CD14-positive monocyte (primary cell): Measurements from ENCODE around the gene PSEN1. TPM values are rescaled to one million over a fixed set of nuclear protein-coding genes. Genes with fewer than 3 reads are reported as not detected.

Source experiments
- DNase-seq, 3 donors: peaks; one replicate each; pipeline ENCODE4 v3.0.0-alpha.2; 2011 to 2022
- H2AFZ ChIP-seq: 2 replicates; pipeline ENCODE4 v1.6.0; 2012; ENCODE audit warnings: mild to moderate bottlenecking, low read depth, low read length, inconsistent platforms; ENCODE audit not compliant: insufficient read depth, poor library complexity, severe bottlenecking
- H3K27ac ChIP-seq, 2 donors: 1 replicate in 1 of 2; 2 replicates in 1 of 2; pipeline ENCODE4 v1.5.1; 2012 to 2013; ENCODE audit warnings: low read length in 2 of 2, control low read depth in 1 of 2, inconsistent platforms in 1 of 2, low read depth in 1 of 2, mild to moderate bottlenecking in 1 of 2
- H3K27me3 ChIP-seq, 2 donors: one replicate each; pipeline versions ENCODE4 v1.6.0 to v1.6.1; 2011 to 2013; ENCODE audit warnings: low read length in 2 of 2; ENCODE audit not compliant: control insufficient read depth in 2 of 2, insufficient read depth in 2 of 2
- H3K36me3 ChIP-seq, 2 donors: replicated peaks in 1 of 2; 1 replicate in 1 of 2; 2 replicates in 1 of 2; pipeline versions ENCODE4 v1.5.1 to v1.6.1; 2012 to 2013; ENCODE audit warnings: low read length in 2 of 2, control low read depth in 1 of 2, inconsistent platforms in 1 of 2, mild to moderate bottlenecking in 1 of 2; ENCODE audit not compliant: insufficient read depth in 2 of 2, control insufficient read depth in 1 of 2
- H3K4me1 ChIP-seq, 2 donors: 1 replicate in 1 of 2; 2 replicates in 1 of 2; pipeline versions ENCODE4 v1.5.1 to v1.6.1; 2012 to 2013; ENCODE audit warnings: low read length in 2 of 2, control low read depth in 1 of 2, inconsistent platforms in 1 of 2, mild to moderate bottlenecking in 1 of 2, moderate library complexity in 1 of 2; ENCODE audit not compliant: insufficient read depth in 2 of 2, control insufficient read depth in 1 of 2
- H3K4me2 ChIP-seq: replicated peaks from 2 replicates; pipeline ENCODE3; 2012; ENCODE audit warnings: low read length, moderate library complexity, mild to moderate bottlenecking; ENCODE audit not compliant: poor library complexity, severe bottlenecking; ENCODE audit errors: extremely low read depth
- H3K4me3 ChIP-seq, 3 experiments: fragments of 200-600 bp in 1 of 3; sonication (generic) in 1 of 3; replicated peaks in 1 of 3; 1 replicate in 2 of 3; 2 replicates in 1 of 3; pipeline ENCODE4 v1.5.1; 2011 to 2013; ENCODE audit warnings: low read length in 3 of 3, mild to moderate bottlenecking in 3 of 3, control low read depth in 2 of 3, low read depth in 2 of 3, inconsistent platforms in 1 of 3, moderate library complexity in 1 of 3
- H3K79me2 ChIP-seq: 2 replicates; pipeline ENCODE4 v1.6.0; 2012; ENCODE audit warnings: mild to moderate bottlenecking, control low read depth, inconsistent platforms, low read length, moderate library complexity; ENCODE audit not compliant: insufficient read depth
- H3K9ac ChIP-seq: 2 replicates; pipeline ENCODE4 v1.6.0; 2017; ENCODE audit warnings: low read length, mild to moderate bottlenecking; ENCODE audit not compliant: insufficient read depth, poor library complexity, severe bottlenecking
- H3K9me3 ChIP-seq, 2 donors: replicated peaks in 1 of 2; 1 replicate in 1 of 2; 2 replicates in 1 of 2; pipeline versions ENCODE4 v1.5.1 to v1.6.1; 2012 to 2013; ENCODE audit warnings: low read length in 2 of 2, control low read depth in 1 of 2; ENCODE audit not compliant: control insufficient read depth in 1 of 2, insufficient read depth in 1 of 2
- H4K20me1 ChIP-seq: 2 replicates; pipeline ENCODE4 v1.6.0; 2012; ENCODE audit warnings: mild to moderate bottlenecking, low read length, control low read depth, moderate library complexity; ENCODE audit not compliant: insufficient read depth
- H3K27ac Mint-ChIP-seq, 7 donors: one replicate each; pipeline ENCODE4 v1.8.0; 2020; ENCODE audit warnings: mild to moderate bottlenecking in 7 of 7, mixed read lengths in 7 of 7, moderate library complexity in 6 of 7, inconsistent platforms in 2 of 7
- H3K27me3 Mint-ChIP-seq, 3 donors: one replicate each; pipeline ENCODE4 v1.8.0; 2021 to 2022; ENCODE audit warnings: low read depth in 3 of 3, mild to moderate bottlenecking in 3 of 3, mixed read lengths in 3 of 3, moderate library complexity in 3 of 3, inconsistent platforms in 1 of 3
- H3K36me3 Mint-ChIP-seq, 2 donors: one replicate each; pipeline ENCODE4 v1.8.0; 2020; ENCODE audit warnings: mixed read lengths in 2 of 2, inconsistent platforms in 1 of 2, mild to moderate bottlenecking in 1 of 2
- H3K4me1 Mint-ChIP-seq: one replicate; pipeline ENCODE4 v1.8.0; 2020; ENCODE audit warnings: mild to moderate bottlenecking, mixed read lengths
- H3K4me3 Mint-ChIP-seq, 2 donors: one replicate each; pipeline ENCODE4 v1.8.0; 2020; ENCODE audit warnings: mild to moderate bottlenecking in 2 of 2, mixed read lengths in 2 of 2, moderate library complexity in 1 of 2
- H3K9me3 Mint-ChIP-seq, 7 donors: one replicate each; pipeline ENCODE4 v1.8.0; 2020 to 2022; ENCODE audit warnings: mixed read lengths in 7 of 7, mild to moderate bottlenecking in 6 of 7, moderate library complexity in 6 of 7, inconsistent platforms in 2 of 7
- WGBS: methylation state at CpG from one replicate; pipeline ENCODE4 v1.1.5; 2013; ENCODE audit warnings: missing lambda C conversion rate; ENCODE audit not compliant: insufficient coverage; 5-methylcytosine and 5-hydroxymethylcytosine counted together
- intact Hi-C, 2 donors: fragments of 100-400 bp; cut with micrococcal nuclease; formaldehyde crosslinking; loops; one replicate each; pipeline versions ENCODE4 v1.15.0 to v1.15.1; 2023
- polyA plus RNA-seq, 3 donors: library from polyadenylated mRNA; depleted of rRNA in 1 of 3; unstranded in 2 of 3; stranded (reverse) in 1 of 3; fragments of 300-500 nt in 2 of 3; fragments of >200 nt in 1 of 3; fragmentation: Illumina TruSeq in 2 of 3; gene quantifications; 1 replicate in 2 of 3; 2 replicates in 1 of 3; pipeline ENCODE4 v1.2.3, GENCODE V29; 2012 to 2021
- TF ChIP-seq, protein P1 (sequence below): fragments of 200-600 bp; IDR thresholded peaks from one replicate; pipeline ENCODE4 v1.8.0; 2022; ENCODE audit warnings: antibody characterized with exemption, mild to moderate bottlenecking

The PSEN1 gene
- polyA plus RNA-seq, 3 donors, result 42.4 to 130 (median 85.6) TPM

DNA sequence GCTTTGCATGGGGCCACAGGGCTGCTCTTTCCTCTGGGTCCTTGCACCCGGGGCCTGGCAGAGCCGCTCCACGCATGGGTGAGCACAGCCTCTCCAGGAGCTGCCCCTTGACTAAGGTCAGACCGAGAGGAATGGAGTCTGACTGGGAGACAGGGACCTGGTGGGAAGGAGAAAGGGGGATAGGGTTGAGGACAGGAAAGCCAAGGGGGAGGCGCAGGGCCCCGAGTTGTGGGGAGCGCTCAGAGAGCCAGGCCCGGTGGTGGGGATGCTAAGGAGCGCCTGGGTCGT, 117.0 kb downstream of the PSEN1 start:
- H3K4me3 Mint-ChIP-seq, result no peak overlapping the region
- Histone ChIP-seq H3K4me1 (no peaks in the 10 kb centered on the region), H3K9ac (no peak overlapping the region), H3K9me3 (no peaks in the 10 kb centered on the region), H3K4me3 (no peak overlapping the region), H3K27me3 (no peaks in the 10 kb centered on the region), H3K27ac (no peak overlapping the region), H4K20me1 (no peaks in the 10 kb centered on the region), H3K79me2 (no peaks in the 10 kb centered on the region), H3K4me2 (no peak overlapping the region), H3K36me3 (no peaks in the 10 kb centered on the region), H2AFZ (no peak overlapping the region)
- TF ChIP-seq, protein P1, sequence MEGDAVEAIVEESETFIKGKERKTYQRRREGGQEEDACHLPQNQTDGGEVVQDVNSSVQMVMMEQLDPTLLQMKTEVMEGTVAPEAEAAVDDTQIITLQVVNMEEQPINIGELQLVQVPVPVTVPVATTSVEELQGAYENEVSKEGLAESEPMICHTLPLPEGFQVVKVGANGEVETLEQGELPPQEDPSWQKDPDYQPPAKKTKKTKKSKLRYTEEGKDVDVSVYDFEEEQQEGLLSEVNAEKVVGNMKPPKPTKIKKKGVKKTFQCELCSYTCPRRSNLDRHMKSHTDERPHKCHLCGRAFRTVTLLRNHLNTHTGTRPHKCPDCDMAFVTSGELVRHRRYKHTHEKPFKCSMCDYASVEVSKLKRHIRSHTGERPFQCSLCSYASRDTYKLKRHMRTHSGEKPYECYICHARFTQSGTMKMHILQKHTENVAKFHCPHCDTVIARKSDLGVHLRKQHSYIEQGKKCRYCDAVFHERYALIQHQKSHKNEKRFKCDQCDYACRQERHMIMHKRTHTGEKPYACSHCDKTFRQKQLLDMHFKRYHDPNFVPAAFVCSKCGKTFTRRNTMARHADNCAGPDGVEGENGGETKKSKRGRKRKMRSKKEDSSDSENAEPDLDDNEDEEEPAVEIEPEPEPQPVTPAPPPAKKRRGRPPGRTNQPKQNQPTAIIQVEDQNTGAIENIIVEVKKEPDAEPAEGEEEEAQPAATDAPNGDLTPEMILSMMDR, result no peak
- H3K27ac Mint-ChIP-seq, result no peak overlapping the region
- peaks cover 0 to 4% (median 1%) of the 10 kb centered on the region in 3 donors for H3K27me3 Mint-ChIP-seq
- intact Hi-C loops, result no loop called here
- H3K4me1 Mint-ChIP-seq, result no peaks in the 10 kb centered on the region
- no peaks in the 10 kb centered on the region for H3K36me3 Mint-ChIP-seq
- peaks cover 0 to 2% (median 0%) of the 10 kb centered on the region in 7 donors for H3K9me3 Mint-ChIP-seq
- 95% methylated on average over 10 of the region's 10 CpGs for WGBS
- DNase-seq, result no peak

DNA sequence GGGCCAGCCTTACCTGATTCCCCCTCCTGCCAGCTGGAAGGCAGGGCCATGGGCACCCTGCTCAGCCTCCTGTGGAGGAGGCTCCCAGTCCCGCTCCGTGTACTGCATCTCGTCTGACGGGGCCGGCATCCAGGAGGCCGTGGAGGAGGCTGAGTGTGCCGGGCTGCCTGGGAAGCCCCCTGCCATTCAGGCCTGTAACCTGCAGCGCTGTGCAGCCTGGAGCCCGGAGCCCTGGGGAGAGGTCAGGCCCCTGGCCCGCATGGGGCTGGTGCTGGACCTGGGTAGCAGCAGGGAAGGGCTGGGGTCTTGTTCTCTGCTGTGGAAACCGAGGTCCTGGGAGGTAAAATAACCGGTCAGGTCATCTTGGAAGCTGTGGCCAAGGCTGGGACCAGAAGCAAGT, 117.4 kb downstream of the PSEN1 start:
- no peak overlapping the region for H3K4me3 ChIP-seq
- H3K9me3 Mint-ChIP-seq, result peaks cover 0 to 2% (median 0%) of the 10 kb centered on the region in 7 donors
- H4K20me1 ChIP-seq, result no peaks in the 10 kb centered on the region
- no peak overlapping the region for H2AFZ ChIP-seq
- H3K4me2 ChIP-seq, result no peak overlapping the region
- no peaks in the 10 kb centered on the region for H3K36me3 Mint-ChIP-seq
- no peaks in the 10 kb centered on the region for H3K4me1 ChIP-seq
- H3K4me1 Mint-ChIP-seq, result no peaks in the 10 kb centered on the region
- no peaks in the 10 kb centered on the region for H3K9me3 ChIP-seq
- DNase-seq, result no peak
- WGBS, result 94% methylated on average over 12 of the region's 12 CpGs
- intact Hi-C loops, result no loop called here
- no peak overlapping the region for H3K27ac ChIP-seq
- H3K9ac ChIP-seq, result no peak overlapping the region
- H3K27me3 ChIP-seq, result no peaks in the 10 kb centered on the region
- TF ChIP-seq, protein P1, result no peak
- H3K4me3 Mint-ChIP-seq, result no peak overlapping the region
- no peaks in the 10 kb centered on the region for H3K79me2 ChIP-seq
- peaks cover 0 to 4% (median 1%) of the 10 kb centered on the region in 3 donors for H3K27me3 Mint-ChIP-seq
- no peaks in the 10 kb centered on the region for H3K36me3 ChIP-seq
- no peak overlapping the region for H3K27ac Mint-ChIP-seq
